ENCODE results near the gene UBE2O. TPM values are rescaled to one million over a fixed set of nuclear protein-coding genes. Genes with fewer than 3 reads are reported as not detected.

UBE2O gene
- total RNA-seq, 1 experiment from 2014 or later, result 64.7 TPM

- TF ChIP-seq EZH2phosphoT487 (IDR thresholded peaks at IDR 0.05; ENCODE audit: borderline replicate concordance, low read length) (no peak), EZH2 (IDR thresholded peaks at IDR 0.05; ENCODE audit: low read length, unreplicated experiment) (no peak), CTCF (conservative IDR thresholded peaks at IDR 0.05; ENCODE audit: low read depth, low read length) (no peak)
- no peaks in the 10 kb centered on the region for H3K9me3 ChIP-seq (ENCODE audit: low read length)
- peaks cover 46% of the 10 kb centered on the region for H3K79me2 ChIP-seq (ENCODE audit: low read length)
- H3K4me2 ChIP-seq (ENCODE audit: low read length), result peak within 1 kb of the TSS; percentile 90
- 0 out of 2 replicates have a peak, but pooled peaks cover under 1% of the 10 kb centered on the region for H3K36me3 ChIP-seq (ENCODE audit: low read depth, low read length)
- no peaks in the 10 kb centered on the region for H3K27me3 ChIP-seq (ENCODE audit: low read length)
- peak within 1 kb of the TSS; percentile 81 for H3K27ac ChIP-seq (ENCODE audit: low read length)
- peak within 1 kb of the TSS; percentile 78 for H3K9ac ChIP-seq (ENCODE audit: low read length)
- ATAC-seq, result peak; percentile 90
- intact Hi-C loops (cut with micrococcal nuclease), result loop anchor here (2.0 to 5.0 kb wide), 2 partner anchors 17 to 34 kb away; no protein-coding TSS in a partner anchor
- peak; percentile 97 for DNase-seq
- H3F3A ChIP-seq (ENCODE audit: low read length, unreplicated experiment), result no peaks in the 10 kb centered on the region
- H3K4me1 ChIP-seq (ENCODE audit: insufficient read depth, low read length), result peaks cover 24% of the 10 kb centered on the region
- H3K9me2 ChIP-seq (replicated peaks; ENCODE audit: low read length), result no peaks in the 10 kb centered on the region
- CTCF ChIA-PET, result interaction anchor here (0.6 to 2.3 kb wide), 7 partner anchors 12 to 93 kb away, joined by 3 to 19 read pairs (median 5); partner anchors contain the start of gene SPHK1
- H3K4me3 ChIP-seq (ENCODE audit: low read length), result peak within 1 kb of the TSS; percentile 92
- POLR2A ChIA-PET (ENCODE audit: unreplicated experiment), result interaction anchor here (0.5 to 1.0 kb wide), 7 partner anchors 17 to 250 kb away, joined by 3 to 13 read pairs (median 4); no protein-coding TSS in a partner anchor
- H2AFZ ChIP-seq (ENCODE audit: low read length), result peak within 1 kb of the TSS; percentile 94
- no peaks in the 10 kb centered on the region for H4K20me1 ChIP-seq (ENCODE audit: low read length)
- BruUV-seq (replicated peaks), result no TSS peak
Measured at GRCh38 chr17:76353599-76354316, 99.2 kb downstream of the UBE2O start, which contains the start of gene PRPSAP1. Gene PRPSAP1, minus strand, starts transcription at chr17:76353916. Its CDS starts 213 bp downstream, at chr17:76353703.

- no peaks in the 10 kb centered on the region for H4K20me1 ChIP-seq (ENCODE audit: low read length)
- H3K4me3 ChIP-seq (ENCODE audit: low read length), result peak overlapping the region; percentile 92
- 0 out of 2 replicates have a peak, but pooled peaks cover 4% of the 10 kb centered on the region for H3K36me3 ChIP-seq (ENCODE audit: low read depth, low read length)
- H3K9ac ChIP-seq (ENCODE audit: low read length), result peak overlapping the region; percentile 78
- H3K9me2 ChIP-seq (replicated peaks; ENCODE audit: low read length), result no peaks in the 10 kb centered on the region
- no peaks in the 10 kb centered on the region for H3K9me3 ChIP-seq (ENCODE audit: low read length)
- H3K27ac ChIP-seq (ENCODE audit: low read length), result peak overlapping the region; percentile 81
- no peaks in the 10 kb centered on the region for H3F3A ChIP-seq (ENCODE audit: low read length, unreplicated experiment)
- BruUV-seq (replicated peaks), result no TSS peak
- peak overlapping the region; percentile 94 for H2AFZ ChIP-seq (ENCODE audit: low read length)
- no peaks in the 10 kb centered on the region for H3K27me3 ChIP-seq (ENCODE audit: low read length)
- H3K79me2 ChIP-seq (ENCODE audit: low read length), result peaks cover 46% of the 10 kb centered on the region
- ATAC-seq (peak; percentile 16), DNase-seq (no peak)
- POLR2A ChIA-PET (ENCODE audit: unreplicated experiment), result interaction anchor here (0.5 to 1.0 kb wide), 6 partner anchors 18 to 249 kb away, joined by 3 to 13 read pairs (median 4); no protein-coding TSS in a partner anchor
- peaks cover 24% of the 10 kb centered on the region for H3K4me1 ChIP-seq (ENCODE audit: insufficient read depth, low read length)
- TF ChIP-seq EZH2 (IDR thresholded peaks at IDR 0.05; ENCODE audit: low read length, unreplicated experiment) (no peak), EZH2phosphoT487 (IDR thresholded peaks at IDR 0.05; ENCODE audit: borderline replicate concordance, low read length) (no peak), CTCF (conservative IDR thresholded peaks at IDR 0.05; ENCODE audit: low read depth, low read length) (no peak)
- intact Hi-C loops (cut with micrococcal nuclease), result loop anchor here (5.0 kb wide), 1 partner anchor 34 kb away; no protein-coding TSS in a partner anchor
- CTCF ChIA-PET, result interaction anchor here (0.6 to 2.3 kb wide), 7 partner anchors 12 to 94 kb away, joined by 3 to 19 read pairs (median 5); partner anchors contain the start of gene SPHK1
- H3K4me2 ChIP-seq (ENCODE audit: low read length), result peak overlapping the region; percentile 90
Measured at GRCh38 chr17:76353004-76353598, 99.9 kb downstream of the UBE2O start.

All from PC-3 (cell line).